Stimulated activated CD4-positive, alpha-beta T cell treated with anti-CD3 and anti-CD28 coated beads, Interleukin-15, amount 100 ng/mL, for 48 hours (primary cell): ENCODE data around the gene MYRF.

Experiments
- DNase-seq, 2 donors: peaks; one replicate each; pipeline ENCODE4 v3.0.0-alpha.2; 2020; ENCODE audit warnings: low read depth in 2 of 2

The MYRF gene

DNA sequence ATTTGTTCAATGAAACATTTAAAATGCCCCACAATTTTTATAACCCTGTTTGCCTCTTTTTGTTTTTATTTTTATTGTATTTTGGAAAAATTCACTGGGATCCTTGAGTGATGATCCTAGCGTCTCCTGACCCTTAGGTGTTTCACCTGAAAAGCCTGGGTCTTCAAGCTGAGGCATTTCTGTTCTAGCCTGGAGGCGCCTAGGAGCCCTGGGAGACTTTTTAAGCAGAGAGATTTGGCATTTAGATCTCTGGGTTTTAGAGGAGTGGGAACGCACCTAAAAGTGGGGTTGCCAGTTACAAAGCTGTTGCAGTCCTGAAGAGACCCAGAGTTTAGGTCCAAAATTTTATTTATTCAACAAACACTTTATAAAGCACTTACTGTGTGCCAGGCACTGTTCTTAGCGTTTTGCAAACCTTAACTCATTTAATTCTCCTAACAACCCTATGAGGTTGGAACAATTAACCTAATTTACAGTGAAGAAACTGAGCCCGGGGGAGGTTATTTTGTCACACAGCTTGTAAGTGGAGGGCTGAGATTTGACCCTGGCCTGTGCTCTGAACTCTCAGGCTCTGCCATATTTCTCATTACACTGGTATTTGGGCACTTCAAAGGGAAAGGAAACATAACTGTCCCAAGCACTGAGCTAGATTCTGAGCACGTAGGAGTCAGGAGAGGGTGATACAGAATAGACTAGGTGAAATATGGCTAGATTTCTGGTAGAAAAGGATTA lies 65.2 kb downstream of the MYRF start:
- no peak for DNase-seq

DNA sequence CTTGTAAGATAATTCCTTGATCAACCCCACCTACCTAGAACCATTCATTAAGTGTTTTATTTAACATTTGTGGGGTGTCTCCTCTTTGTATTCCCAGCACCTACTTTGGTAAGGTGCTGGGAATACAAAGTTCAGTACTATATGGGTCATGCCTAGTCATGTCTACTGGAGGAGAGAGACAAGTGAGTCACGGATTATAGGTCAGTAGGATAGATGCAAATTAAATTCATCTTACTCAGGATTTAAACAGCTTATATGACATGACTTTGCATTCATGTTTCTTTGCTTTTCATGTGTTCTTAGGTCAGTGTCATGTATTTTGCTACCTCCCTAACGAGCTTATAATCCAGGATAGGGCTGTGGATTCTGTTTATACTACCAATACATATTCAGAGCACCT lies 67.7 kb downstream of the MYRF start:
- no peak for DNase-seq

DNA sequence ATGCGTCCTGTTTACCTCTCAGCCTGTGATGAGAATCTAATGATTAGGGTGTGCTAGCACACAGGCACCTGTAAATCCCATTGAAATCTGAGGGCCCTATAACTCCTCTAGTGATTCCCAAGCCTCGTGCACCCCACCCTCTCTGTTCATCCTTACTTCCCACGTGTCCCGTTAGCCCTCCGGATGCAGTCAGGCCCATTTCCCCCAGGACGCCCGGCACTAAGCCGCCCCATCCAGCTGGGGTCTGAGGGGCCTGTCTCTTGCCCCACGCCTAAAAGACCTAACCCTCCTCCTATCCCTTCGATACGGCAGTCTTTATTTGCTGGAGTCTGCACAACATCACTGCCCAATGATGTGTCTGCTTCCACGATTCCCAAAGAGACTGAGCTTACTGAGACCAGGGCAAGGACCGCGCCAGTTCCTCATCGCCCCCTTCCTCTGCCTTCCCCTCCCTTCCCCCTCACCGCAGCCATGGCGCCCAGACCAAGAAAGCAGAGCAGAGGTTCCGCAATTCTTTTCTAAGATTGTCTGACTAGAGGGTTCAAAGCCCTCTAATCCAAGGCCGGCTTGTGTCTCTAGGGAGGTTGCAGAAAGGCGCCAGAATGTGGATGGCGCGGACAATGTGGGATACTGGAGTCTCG lies 74.6 kb downstream of the MYRF start:
- no peak for DNase-seq

DNA sequence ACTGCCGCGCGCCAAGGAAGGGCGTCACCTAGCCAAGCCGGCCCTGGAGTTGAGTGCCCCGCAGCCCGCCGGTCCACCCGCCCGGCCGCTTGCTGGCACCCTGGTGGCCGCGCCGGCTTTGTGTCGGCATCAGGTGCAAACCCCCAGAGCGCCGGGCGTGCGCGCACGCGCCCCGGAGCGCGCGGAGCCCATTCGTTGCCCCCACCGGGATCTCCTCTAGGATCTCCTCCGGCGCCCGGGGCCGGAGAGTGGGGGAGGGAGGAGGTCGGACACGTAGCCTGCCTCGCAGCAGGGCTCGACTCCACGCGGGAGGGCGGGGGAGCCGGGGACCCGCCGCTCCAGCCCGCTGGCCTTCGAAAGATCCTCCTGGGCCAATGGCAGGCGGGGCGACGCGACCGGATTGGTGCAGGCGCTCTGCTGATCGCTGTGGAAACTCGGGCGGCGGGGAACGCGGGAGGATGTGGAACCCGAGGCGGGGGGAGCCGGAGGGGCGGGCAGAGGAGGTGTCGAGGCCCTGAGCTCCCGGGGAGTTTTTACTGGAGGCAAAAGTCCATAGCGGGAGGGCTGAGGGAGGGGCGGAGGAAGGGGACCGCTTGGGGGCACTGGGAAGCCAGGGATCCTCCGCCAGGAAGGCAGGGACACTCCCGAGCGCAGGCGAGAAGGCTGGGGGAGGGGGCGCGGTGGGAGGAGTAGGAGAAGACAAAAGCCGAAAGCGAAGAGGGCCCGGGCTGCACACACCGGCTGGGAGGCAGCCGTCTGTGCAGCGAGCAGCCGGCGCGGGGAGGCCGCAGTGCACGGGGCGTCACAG lies 75.3 kb downstream of the MYRF start, which contains the start of gene FADS2:
Gene FADS2 (plus strand): TSS at position 730 of the 808 bp plus-strand sequence. CDS start 91 bp downstream, outside the sequence.
- peak; percentile 62 to 72 for DNase-seq

DNA sequence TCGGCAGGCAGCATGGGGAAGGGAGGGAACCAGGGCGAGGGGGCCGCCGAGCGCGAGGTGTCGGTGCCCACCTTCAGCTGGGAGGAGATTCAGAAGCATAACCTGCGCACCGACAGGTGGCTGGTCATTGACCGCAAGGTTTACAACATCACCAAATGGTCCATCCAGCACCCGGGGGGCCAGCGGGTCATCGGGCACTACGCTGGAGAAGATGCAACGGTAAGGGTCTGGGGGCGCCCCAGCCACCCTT lies 75.9 kb downstream of the MYRF start:
- no peak for DNase-seq

DNA sequence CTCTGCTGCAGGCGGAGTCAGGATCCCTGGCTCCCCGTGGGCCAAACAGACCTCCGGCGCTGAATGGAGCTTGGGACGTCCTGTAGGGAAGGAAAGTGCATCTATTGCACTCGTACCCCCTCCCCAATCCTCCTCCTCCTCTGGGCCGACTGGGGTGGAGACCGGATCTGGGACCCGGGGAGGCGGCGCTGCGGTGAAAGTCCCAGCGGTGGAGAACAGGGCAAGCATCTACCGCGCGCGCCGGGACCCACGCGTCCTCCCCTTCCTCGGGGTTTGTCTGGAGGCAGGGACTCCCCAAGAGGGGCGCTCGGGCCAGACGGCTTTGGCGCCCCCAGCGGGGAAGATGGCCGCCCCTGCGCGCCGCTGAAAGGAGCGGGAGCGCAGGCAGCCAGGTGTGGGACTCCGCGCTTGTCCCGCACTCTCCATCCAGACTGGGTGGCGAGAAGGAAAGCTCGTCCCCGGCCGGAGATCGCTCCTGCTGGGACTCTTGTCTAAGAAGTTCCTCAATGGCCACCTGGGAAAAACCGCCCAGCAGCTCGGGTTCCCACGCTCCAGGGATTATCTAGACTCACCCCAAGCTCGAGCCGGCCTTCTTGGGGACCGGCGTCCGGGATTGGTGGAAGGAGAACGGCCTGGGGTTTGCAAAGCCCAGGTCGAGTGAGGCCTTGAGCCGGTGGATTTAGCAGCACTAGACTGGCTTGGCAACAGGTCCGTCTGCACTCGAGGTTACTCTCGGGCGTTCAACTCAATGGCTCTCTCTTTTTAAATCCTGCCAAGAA lies 76.4 kb downstream of the MYRF start:
- no peak for DNase-seq

DNA sequence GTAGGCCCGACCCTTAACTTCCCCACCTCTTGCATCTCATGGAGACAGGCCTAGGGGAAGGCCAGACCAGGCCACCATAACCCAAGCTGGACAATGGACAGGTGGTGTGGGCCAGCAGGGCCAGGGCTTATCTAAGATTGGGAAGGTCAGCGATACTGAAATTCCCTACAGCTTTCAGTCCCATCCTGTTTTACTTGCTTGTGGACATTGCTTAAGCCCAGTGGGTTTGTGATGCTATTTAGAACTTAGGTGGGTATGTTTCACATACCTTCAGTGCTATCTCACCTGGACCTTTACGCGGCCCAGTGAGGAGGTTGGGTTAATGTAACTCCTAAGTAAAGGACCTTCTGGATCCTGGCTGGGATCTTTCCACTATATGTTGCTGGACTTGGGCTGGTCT lies 77.4 kb downstream of the MYRF start:
- DNase-seq = no peak

DNA sequence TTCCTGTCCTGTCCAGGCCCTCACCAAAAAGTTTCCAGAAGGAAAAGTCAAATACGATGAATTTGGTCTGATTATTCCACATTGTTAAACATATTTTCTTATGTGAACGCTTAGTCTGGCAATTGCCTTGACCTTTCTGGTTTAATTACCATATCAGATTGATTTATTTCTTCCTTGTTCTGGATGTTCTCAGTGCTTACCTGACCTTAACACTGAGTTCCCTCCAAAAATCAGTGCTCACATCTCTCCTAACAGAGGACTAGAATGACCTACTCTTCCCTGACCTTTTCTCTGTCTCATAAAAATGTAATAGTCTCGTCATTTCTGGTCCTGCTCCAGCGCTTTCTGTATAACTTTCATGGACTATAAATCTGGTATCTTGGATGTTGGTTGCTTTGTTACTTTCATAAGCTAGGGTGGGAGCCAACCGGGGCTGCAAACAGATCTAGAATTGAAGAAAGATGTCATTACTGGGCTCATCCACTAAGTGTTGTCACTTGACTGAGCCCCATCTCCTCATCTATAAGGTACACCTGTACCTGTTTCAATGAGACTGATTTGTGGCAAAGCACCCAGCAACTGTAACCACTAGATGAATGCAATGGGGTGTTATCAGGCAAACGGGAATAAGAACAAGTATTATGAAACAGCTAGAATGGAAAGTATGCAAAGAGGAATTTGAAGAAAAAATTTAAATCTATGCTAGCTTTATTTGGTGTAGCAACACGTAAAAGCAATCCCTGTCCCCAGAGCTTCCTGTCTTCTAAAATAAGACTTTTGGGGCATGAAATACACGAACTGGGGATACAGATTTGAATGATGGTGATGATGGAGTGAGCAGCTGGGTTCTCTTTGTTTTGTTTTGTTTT lies 78.0 kb downstream of the MYRF start:
- no peak for DNase-seq

DNA sequence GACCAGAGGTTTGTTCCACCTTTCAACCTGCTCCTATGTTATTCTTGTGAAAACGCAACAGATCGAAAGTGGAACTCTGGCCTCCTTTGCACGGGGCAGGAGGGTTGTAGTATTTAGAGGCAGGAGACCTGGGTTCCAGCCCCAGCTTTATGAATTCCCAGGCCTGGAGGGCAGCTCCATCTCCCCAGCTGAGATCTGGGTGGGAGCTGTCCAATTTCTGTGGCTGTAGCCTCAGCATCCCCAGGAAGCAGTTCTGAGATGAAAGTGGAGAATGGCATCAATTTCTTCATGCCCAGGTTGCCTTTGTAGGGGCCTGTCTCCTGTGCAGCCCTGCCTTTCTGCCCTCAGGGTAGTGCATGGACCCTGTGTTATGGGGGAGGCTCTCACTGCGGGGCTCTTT lies 79.8 kb downstream of the MYRF start:
- DNase-seq = no peak

DNA sequence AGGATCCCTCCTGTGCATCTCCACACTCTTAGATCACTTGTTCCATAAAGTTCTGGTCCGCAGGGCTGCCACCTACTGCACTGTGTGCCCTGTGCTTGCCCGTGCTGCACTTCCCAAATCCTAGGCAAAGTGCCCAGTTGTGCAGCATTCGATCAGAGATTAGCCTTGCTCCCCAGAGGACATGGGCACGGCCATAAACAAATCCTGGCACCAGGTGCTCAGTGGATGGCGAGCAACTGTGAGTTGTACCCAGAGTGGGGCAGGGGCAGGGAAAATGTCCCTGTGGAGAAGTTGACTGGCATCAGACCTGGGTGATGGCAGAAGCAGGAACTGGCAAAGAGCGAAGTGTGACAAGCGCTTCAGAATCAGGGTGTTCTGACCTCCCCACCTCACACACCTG lies 80.3 kb downstream of the MYRF start:
- no peak for DNase-seq

DNA sequence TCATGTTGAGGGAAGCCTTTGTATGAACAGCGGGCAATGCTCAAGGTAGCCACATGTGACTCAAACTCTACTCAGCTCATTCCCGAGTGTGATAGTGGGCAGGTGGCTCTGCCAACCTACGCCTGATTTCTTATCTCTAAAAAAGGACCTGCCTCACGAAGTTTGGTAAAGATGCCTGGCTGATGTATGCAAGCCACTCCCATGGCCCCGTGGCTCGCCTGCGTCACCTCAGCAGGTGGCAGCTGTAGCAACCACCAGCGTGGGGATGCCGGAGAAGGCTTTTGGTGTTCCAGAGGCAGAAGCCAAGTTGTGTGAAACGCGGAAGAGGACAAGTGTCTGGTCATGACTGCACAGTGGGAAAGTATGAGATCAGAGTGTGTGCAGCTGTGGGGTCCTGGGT lies 81.0 kb downstream of the MYRF start:
- no peak for DNase-seq

DNA sequence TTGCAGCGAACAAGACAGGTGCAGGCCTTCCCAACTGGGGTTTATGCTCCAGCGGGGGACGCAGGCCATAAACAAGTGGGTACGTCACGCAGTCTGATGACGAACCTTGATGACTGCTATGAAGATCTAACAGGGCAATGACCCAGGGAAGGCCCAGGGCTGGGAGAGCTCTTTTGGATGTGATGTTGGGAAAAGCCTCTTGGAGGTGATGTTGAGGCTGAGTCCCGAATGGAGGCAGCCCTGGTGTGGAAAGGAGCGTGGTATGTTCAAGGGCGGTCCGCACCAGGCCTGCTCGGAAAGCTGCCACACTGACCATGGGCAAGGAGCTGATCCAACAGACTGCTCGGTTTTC lies 81.5 kb downstream of the MYRF start:
- DNase-seq = no peak

DNA sequence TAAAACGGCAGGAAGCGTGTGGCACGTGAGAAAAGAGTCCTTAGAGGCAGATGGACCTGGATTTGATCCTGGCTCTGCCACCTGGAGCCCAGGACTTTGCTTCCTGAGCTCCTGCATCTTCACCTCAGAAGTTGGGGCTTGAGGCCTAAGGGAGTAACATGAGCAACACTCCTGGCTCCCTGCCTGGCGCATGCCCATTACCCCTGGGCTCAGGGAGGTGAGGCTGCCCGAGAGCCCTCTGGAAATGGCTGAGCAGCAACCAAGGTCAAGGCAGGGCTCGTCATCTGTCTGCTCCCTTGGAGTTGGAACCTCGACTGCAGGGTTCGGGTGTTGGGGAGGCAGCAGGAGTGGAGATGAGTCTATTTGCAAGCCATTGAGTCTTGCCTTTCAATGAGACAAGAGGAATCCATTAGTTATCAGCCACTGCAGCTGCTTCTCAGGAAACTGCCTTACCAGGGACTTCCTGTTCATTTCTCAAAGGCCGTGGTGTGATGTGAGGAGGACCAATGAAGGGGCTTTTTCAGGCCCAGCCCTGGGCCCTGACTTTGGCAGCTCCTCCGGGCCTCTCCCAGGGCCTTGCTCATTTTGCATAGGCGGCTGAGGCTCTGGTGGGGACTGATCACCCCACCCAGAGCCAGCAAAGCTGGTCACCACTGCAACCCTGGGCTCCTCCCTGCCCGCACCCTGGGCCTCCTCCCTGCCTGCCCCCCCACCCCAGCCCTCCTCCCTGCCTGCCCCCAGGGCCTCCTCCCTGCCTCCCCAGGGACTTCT lies 82.0 kb downstream of the MYRF start:
- peak; percentile 26 to 39 for DNase-seq

DNA sequence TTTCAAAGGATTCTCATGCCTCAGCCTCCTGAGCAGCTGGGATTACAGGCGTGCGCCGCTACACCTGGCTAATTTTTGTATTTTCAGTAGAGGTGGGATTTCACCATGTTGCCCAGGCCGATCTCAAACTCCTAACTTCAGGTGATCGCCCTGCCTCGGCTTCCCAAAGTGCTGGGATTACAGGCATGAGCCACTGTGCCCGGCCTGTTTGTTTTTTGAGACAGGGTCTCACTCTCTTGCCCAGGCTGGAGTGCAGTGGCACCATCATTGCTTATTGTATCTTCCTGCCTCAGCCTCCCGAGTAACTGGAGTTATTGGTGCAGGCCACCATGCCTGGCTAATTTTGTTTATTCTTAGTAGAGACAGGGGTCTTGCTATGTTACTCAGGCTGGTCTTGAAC lies 83.8 kb downstream of the MYRF start:
- no peak for DNase-seq

DNA sequence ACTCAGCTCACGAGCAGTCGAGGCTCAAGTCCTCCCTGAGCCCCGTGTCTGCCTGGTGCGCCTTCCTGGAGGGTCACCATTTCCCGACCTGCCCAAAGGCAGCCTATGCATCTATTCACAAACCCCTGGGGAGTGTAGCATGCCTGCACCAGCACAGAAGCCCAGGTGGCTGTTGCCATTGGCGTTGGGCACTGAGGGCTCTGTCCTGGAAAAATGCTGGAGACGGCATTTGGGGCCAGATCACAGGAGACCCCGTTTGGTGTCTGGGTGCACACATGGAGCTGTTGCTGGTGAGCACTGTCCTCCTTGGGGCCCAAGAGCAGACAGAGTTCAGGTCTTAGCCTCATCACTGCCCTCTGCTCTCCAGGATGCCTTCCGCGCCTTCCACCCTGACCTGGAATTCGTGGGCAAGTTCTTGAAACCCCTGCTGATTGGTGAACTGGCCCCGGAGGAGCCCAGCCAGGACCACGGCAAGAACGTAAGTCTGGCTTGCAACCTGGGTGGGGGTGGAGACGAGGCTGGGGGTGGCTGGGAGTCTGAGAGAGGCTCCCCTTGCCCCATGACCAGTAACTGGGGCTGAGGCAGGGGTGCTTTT lies 85.1 kb downstream of the MYRF start:
- DNase-seq = no peak
